ENCODE data around the gene MEG3. TPM values are rescaled to one million over a fixed set of nuclear protein-coding genes. Genes with fewer than 3 reads are reported as not detected.

The MEG3 gene
- 3.1 and 10.6 TPM in 2 replicates for total RNA-seq

GRCh38 chr14:100825713-100826331, at the start of gene MEG3:
TSS of gene MEG3 (plus strand) at chr14:100826118.

GRCh38 chr14:100903672-100904185, 77.8 kb downstream of the MEG3 start, which contains the start of gene RTL1:
TSS of gene RTL1 (minus strand) at chr14:100903722. CDS start at chr14:100884788, 18,934 bp downstream.

Other genes starting within 250 kb of the MEG3 start
- 0.44 TPM in 1 of 2 replicates, not detected in the other for gene BEGAIN, start 238.7 kb upstream of the MEG3 start, total RNA-seq
- not detected in 2 replicates for gene DLK1, start 99.2 kb upstream of the MEG3 start, total RNA-seq
- not detected in 2 replicates for gene RTL1, start 77.6 kb downstream of the MEG3 start, total RNA-seq

All from bladder microvascular endothelial cell (primary cell).